ENCODE data around the gene TRDN.
A peak's percentile ranks its signal among the peaks of the same experiment; 100 is the strongest.
"Not testable (repeated sequence)": the region's sequence is repeated elsewhere in the genome, so short reads cannot be mapped to it uniquely, and the experiment has no call there.

Gene TRDN

DNA sequence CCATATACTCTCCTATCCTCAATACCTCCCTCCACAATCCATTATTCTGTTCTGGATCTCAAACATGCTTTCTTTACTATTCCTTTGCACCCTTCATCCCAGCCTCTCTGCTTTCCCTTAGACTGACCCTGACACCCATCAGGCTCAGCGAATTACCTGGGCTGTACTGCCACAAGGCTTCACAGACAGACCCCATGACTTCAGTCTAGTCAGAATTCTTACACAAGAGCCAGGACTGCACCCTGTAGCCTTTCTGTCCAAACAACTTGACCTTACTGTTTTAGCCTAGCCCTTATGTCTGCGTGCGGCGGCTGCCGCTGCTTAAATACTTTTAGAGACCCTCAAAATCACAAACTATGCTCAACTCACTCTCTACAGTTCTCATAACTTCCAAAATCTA is 76.9 kb downstream of the TRDN start:
- not testable (repeated sequence) for H3K9ac ChIP-seq (ENCODE audit: low read depth, low read length); H3K9me3 ChIP-seq (replicated peaks; ENCODE audit: low read length); H3K4me3 ChIP-seq (ENCODE audit: low read length); H3K4me1 ChIP-seq (ENCODE audit: control insufficient read depth, insufficient read depth, low read length); H3K36me3 ChIP-seq (ENCODE audit: insufficient read depth, low read length); H3K27me3 ChIP-seq (ENCODE audit: control insufficient read depth, insufficient read depth, low read length); H3K4me2 ChIP-seq (ENCODE audit: low read length)

DNA sequence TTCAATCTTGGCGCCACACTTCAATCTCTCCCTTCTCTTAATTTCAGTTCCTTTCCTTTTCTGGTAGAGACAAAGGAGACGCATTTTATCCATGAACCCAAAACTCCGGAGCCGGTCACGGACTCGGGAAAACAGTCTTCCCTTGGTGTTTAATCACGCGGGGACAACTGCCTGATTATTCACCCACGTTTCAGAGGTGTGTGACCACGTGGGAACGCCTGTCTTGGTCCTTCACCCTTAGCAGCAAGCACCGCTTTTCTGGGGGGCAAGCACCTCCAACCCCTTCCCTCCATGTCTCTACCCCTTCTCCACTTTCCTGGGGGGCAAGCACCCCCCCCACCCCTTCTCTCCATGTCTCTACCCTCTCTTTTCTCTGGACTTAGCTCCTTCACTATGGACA is 79.3 kb downstream of the TRDN start:
- not testable (repeated sequence) for H3K9ac ChIP-seq (ENCODE audit: low read depth, low read length); H3K4me1 ChIP-seq (ENCODE audit: control insufficient read depth, insufficient read depth, low read length); H3K36me3 ChIP-seq (ENCODE audit: insufficient read depth, low read length); H3K4me2 ChIP-seq (ENCODE audit: low read length); H3K9me3 ChIP-seq (replicated peaks; ENCODE audit: low read length); H3K4me3 ChIP-seq (ENCODE audit: low read length); H3K27me3 ChIP-seq (ENCODE audit: control insufficient read depth, insufficient read depth, low read length)

DNA sequence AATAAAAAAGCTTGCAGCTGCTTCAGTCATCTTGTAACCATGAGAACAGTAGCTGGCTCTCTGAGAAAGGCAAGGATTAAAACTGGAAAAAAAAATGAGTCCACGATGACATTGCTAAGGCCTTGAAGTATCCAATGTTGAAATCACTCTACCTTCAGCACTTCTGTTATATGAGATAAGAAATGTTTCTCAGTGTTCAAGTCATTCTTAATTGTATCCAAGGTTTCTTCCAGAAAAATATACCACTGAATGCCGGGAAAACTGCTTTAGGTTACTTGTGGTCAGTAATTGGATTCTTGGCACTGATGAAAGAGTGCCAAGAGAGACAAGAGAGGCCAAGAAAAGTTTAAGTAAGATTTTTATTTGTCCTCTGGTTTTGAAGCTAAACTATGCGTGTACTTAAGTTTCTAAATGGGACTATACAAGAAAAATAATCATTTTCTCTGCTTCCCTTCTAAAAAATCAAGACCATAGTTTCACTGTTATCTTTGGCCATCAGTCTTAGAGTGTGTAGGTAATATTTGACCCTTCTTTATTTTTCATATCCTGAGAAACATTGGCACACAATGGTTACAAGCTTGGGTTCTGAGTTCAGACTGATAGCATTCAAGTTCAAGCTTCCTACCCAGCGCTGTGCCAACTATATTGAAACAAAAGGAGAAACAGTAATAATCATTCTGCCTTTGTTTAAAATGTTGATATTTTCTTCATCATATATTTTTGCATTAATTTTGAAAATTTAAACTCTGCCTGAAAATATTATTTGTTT is 84.6 kb downstream of the TRDN start:
- H3K4me1 ChIP-seq (ENCODE audit: control insufficient read depth, insufficient read depth, low read length) = no peaks in the 10 kb centered on the region
- no peaks in the 10 kb centered on the region for H3K27me3 ChIP-seq (ENCODE audit: control insufficient read depth, insufficient read depth, low read length)
- no peak overlapping the region for H3K4me3 ChIP-seq (ENCODE audit: low read length)
- H3K36me3 ChIP-seq (ENCODE audit: insufficient read depth, low read length) = no peaks in the 10 kb centered on the region
- H3K9ac ChIP-seq (ENCODE audit: low read depth, low read length) = no peak overlapping the region
- H3K4me2 ChIP-seq (ENCODE audit: low read length) = no peak overlapping the region
- no peaks in the 10 kb centered on the region for H3K9me3 ChIP-seq (replicated peaks; ENCODE audit: low read length)

DNA sequence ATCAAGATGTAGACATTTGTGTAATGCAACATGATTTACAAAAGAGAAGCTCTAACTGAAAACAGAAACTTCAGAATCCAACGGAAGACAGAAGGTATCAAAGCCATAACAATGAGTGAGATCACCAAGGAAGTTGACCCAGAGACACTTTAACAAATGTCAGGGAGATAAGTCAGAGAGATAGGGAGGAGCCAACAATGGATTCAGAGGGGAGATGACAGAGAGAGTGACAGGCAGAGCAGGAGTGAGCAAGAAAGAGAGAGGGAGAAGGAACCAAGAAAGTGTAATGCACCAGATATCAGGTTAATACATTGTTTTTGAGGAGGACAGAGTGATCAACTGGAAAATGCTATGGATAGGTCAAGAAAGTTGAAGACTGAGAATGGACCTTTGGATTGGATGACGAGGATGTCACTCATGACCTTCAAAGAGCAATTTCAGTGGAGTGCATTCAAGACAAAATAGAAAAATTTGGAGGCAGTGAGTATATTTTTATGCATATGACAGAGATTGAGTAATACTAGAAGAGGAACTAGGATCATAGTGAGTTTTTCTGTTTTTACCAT is 86.6 kb downstream of the TRDN start:
- H3K4me3 ChIP-seq (ENCODE audit: low read length) = no peak overlapping the region
- H3K27me3 ChIP-seq (ENCODE audit: control insufficient read depth, insufficient read depth, low read length) = no peaks in the 10 kb centered on the region
- no peaks in the 10 kb centered on the region for H3K4me1 ChIP-seq (ENCODE audit: control insufficient read depth, insufficient read depth, low read length)

DNA sequence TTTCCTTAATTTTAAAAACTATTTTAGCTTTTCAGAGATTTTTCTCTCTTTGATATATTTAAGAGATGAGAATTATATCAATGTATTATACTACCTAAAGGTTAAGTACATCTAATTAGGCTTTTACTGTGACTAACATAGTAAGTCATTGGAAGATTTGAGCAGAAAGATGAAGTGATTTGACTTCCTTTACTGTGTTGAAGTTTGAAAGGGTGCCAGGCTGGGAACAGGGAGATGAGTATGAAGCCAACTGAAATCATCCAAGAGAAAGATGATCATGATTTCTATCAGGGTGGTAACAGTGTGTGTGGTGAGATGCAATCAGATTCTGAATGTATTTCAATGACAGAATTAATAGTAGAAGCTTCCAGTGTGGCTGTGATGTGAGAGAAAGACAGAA is 87.3 kb downstream of the TRDN start:
- H3K9ac ChIP-seq (ENCODE audit: low read depth, low read length) = no peak overlapping the region
- H3K27me3 ChIP-seq (ENCODE audit: control insufficient read depth, insufficient read depth, low read length) = no peaks in the 10 kb centered on the region
- no peaks in the 10 kb centered on the region for H3K9me3 ChIP-seq (replicated peaks; ENCODE audit: low read length)
- no peak overlapping the region for H3K4me3 ChIP-seq (ENCODE audit: low read length)
- no peaks in the 10 kb centered on the region for H3K36me3 ChIP-seq (ENCODE audit: insufficient read depth, low read length)
- H3K4me1 ChIP-seq (ENCODE audit: control insufficient read depth, insufficient read depth, low read length) = no peaks in the 10 kb centered on the region
- H3K4me2 ChIP-seq (ENCODE audit: low read length) = no peak overlapping the region

More for the DNA sequence above, 86.6 kb downstream of the TRDN start:
- no peak overlapping the region for H3K4me2 ChIP-seq (ENCODE audit: low read length)
- no peaks in the 10 kb centered on the region for H3K36me3 ChIP-seq (ENCODE audit: insufficient read depth, low read length)
- no peaks in the 10 kb centered on the region for H3K9me3 ChIP-seq (replicated peaks; ENCODE audit: low read length)
- H3K9ac ChIP-seq (ENCODE audit: low read depth, low read length) = no peak overlapping the region

DNA sequence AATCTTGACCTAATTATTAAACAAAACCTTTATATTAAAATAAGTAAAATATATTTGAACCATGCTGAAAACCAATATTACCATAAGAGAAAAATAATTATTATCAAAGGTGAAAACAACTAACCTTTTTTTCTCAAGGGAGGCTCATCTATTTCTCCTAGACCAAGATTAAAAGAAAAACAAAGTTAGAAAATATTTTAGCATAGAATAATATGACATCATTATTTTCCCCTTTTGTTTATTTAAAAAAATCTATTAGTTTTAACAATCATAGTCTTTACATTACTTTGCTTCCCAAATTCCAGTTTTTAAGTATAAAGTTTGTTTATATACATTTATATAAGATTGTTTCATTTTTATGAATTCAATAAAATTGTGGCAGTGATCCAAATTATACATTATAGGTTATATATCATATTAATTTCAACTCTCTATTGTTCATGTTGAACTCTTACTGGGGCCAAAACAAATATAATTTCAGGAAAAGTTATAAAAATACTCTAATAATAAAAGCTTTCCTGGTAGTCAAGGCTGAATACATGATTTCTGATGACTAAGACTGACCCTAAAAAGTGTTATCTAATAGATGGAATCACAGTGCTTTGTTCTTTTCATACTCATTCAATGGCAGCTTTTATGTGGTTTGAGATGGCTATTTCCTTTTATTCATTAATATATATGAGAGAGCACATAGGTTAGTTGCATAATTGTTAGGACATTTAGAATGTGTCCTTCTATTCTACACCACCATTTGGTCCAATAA is 89.4 kb downstream of the TRDN start:
- no peaks in the 10 kb centered on the region for H3K4me1 ChIP-seq (ENCODE audit: control insufficient read depth, insufficient read depth, low read length)
- no peaks in the 10 kb centered on the region for H3K36me3 ChIP-seq (ENCODE audit: insufficient read depth, low read length)
- no peak overlapping the region for H3K9ac ChIP-seq (ENCODE audit: low read depth, low read length)
- no peak overlapping the region for H3K4me2 ChIP-seq (ENCODE audit: low read length)
- no peaks in the 10 kb centered on the region for H3K27me3 ChIP-seq (ENCODE audit: control insufficient read depth, insufficient read depth, low read length)
- no peaks in the 10 kb centered on the region for H3K9me3 ChIP-seq (replicated peaks; ENCODE audit: low read length)
- no peak overlapping the region for H3K4me3 ChIP-seq (ENCODE audit: low read length)

DNA sequence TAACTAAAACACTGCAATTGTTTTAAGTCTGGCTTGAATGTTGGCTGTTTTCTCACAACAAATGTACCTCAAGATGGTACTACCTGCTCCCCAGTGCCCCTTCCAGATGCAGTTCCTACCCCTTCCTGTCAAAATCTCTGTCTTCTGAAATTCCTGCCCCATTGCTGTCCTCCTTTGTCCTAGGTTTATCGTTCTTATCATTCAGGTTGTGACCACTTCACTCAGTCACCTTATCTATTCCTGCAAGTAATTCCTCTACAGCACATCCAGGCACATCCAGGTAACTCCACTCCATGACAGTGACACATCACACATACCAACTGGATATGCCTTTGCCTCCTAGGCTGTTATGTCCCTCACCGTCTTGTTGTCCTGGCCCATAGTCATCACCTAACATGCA is 90.2 kb downstream of the TRDN start:
- Histone ChIP-seq H3K27me3 (ENCODE audit: control insufficient read depth, insufficient read depth, low read length) (no peaks in the 10 kb centered on the region), H3K36me3 (ENCODE audit: insufficient read depth, low read length) (no peaks in the 10 kb centered on the region), H3K9me3 (replicated peaks; ENCODE audit: low read length) (no peaks in the 10 kb centered on the region), H3K4me2 (ENCODE audit: low read length) (no peak overlapping the region), H3K4me3 (ENCODE audit: low read length) (no peak overlapping the region), H3K9ac (ENCODE audit: low read depth, low read length) (no peak overlapping the region), H3K4me1 (ENCODE audit: control insufficient read depth, insufficient read depth, low read length) (no peaks in the 10 kb centered on the region)

DNA sequence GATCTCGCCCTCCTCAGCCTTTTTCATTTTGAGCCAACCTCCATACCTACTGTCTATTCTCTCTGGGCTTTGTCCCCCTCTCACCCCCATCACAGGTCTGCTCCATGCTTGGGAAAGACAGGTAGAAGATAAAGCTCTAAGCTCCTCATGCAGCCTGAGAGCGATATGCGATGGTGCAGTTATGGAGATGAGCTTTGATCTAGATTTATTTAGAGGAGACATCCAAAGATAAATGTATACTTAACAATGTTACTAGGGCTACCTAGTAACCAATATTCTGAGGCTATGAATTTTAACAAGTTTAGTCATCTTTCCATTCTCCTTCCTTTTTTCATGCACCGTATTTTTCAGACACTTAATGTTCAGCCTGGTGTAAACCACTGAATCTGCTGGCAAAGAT is 95.3 kb downstream of the TRDN start:
- H3K9ac ChIP-seq (ENCODE audit: low read depth, low read length) = no peak overlapping the region
- no peak overlapping the region for H3K4me2 ChIP-seq (ENCODE audit: low read length)
- no peaks in the 10 kb centered on the region for H3K36me3 ChIP-seq (ENCODE audit: insufficient read depth, low read length)
- H3K9me3 ChIP-seq (replicated peaks; ENCODE audit: low read length) = no peaks in the 10 kb centered on the region
- no peaks in the 10 kb centered on the region for H3K4me1 ChIP-seq (ENCODE audit: control insufficient read depth, insufficient read depth, low read length)
- no peaks in the 10 kb centered on the region for H3K27me3 ChIP-seq (ENCODE audit: control insufficient read depth, insufficient read depth, low read length)
- no peak overlapping the region for H3K4me3 ChIP-seq (ENCODE audit: low read length)

DNA sequence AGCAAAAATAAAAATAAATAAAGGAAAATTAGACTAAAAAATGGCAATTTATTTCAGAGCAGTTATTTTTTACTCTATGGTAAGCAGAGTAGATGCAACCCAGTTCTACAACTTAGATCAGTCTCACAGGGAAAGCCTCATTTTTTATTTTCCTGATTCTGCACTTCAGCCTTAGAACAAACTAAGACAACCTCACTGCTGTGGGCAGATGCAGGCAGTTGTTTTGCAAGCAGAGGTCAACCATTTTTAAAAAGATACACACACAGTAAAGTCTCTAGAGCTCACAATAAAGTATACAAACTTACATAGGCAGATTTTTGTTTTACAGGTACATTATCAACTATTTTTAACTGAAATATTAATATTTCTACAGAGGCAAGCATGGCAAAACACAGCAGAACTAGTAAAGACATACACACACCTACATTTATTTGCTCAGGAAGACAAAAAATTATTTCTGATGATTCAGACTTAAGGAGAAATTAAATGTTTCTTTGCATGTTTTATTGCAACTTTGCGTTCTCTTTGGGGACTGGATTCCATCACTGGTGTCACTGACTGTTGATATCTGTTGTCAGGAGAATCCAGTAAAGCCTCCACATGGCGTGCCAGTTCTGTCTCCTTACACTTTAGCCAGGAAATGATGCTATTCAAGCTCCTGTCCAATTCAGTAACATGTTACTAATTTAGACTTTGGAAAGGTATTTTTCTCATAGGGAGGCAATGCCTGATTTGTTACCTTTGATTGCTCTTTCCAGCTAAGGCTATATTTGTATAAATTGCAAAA is 102.7 kb downstream of the TRDN start:
- H3K36me3 ChIP-seq (ENCODE audit: insufficient read depth, low read length) = no peaks in the 10 kb centered on the region
- no peak overlapping the region for H3K4me2 ChIP-seq (ENCODE audit: low read length)
- H3K9me3 ChIP-seq (replicated peaks; ENCODE audit: low read length) = no peaks in the 10 kb centered on the region
- H3K9ac ChIP-seq (ENCODE audit: low read depth, low read length) = no peak overlapping the region
- H3K27me3 ChIP-seq (ENCODE audit: control insufficient read depth, insufficient read depth, low read length) = no peaks in the 10 kb centered on the region
- no peak overlapping the region for H3K4me3 ChIP-seq (ENCODE audit: low read length)
- peaks cover 6% of the 10 kb centered on the region for H3K4me1 ChIP-seq (ENCODE audit: control insufficient read depth, insufficient read depth, low read length)

DNA sequence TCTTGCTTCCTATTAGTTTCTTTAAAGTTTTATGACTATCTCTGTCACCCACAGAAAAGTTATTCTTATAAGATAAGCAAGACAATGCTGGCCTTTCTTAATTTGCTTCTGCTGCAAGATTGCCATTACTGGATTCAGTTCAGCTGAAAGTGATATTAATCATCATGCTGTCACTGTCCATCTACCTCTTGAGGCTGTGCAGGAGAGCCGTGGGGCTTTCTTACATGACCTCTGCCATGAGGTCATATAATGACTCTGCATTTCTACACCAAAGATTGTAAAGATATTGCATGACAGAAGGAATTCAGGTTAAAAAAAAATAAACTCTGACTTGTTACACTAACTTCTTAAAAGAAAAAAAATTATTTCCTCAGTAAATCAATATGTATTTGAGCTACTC is 106.9 kb downstream of the TRDN start:
- H3K9ac ChIP-seq (ENCODE audit: low read depth, low read length) = no peak overlapping the region
- no peak overlapping the region for H3K4me3 ChIP-seq (ENCODE audit: low read length)
- H3K4me2 ChIP-seq (ENCODE audit: low read length) = no peak overlapping the region
- peaks cover 6% of the 10 kb centered on the region for H3K4me1 ChIP-seq (ENCODE audit: control insufficient read depth, insufficient read depth, low read length)
- H3K36me3 ChIP-seq (ENCODE audit: insufficient read depth, low read length) = no peaks in the 10 kb centered on the region
- H3K27me3 ChIP-seq (ENCODE audit: control insufficient read depth, insufficient read depth, low read length) = no peaks in the 10 kb centered on the region
- H3K9me3 ChIP-seq (replicated peaks; ENCODE audit: low read length) = no peaks in the 10 kb centered on the region

DNA sequence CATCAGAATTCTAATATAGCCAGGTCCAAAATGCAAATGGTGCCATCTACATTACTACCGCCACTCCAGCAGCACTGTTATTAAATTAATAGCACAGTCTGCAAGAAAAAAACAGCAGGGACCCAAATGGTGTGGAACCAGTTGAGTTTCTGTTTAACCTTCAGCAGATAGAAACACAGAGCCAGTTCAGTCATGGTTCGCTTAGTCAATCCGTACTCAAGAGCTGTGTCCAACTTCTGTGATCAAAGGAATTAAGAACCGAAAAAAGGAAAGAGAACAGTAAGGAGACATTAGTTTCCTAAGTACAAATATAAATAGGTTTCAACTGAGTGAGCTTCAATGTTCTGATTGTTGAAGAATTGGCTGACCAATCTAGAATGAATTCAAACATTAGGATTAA is 107.7 kb downstream of the TRDN start:
- Histone ChIP-seq H3K4me3 (ENCODE audit: low read length) (peak overlapping the region; percentile 49), H3K9me3 (replicated peaks; ENCODE audit: low read length) (no peaks in the 10 kb centered on the region), H3K9ac (ENCODE audit: low read depth, low read length) (no peak overlapping the region), H3K27me3 (ENCODE audit: control insufficient read depth, insufficient read depth, low read length) (no peaks in the 10 kb centered on the region), H3K36me3 (ENCODE audit: insufficient read depth, low read length) (no peaks in the 10 kb centered on the region), H3K4me1 (ENCODE audit: control insufficient read depth, insufficient read depth, low read length) (peaks cover 6% of the 10 kb centered on the region), H3K4me2 (ENCODE audit: low read length) (peak overlapping the region; percentile 74)
